WTC11 (cell line): Measurements from ENCODE around the gene SLC44A3. TPM values are rescaled to one million over a fixed set of nuclear protein-coding genes. Genes with fewer than 3 reads are reported as not detected.
A peak's percentile ranks its signal among the peaks of the same experiment; 100 is the strongest.

ENCODE experiments used
- AFF4 ChIP-seq: sonication (generic); formaldehyde crosslinking; IDR thresholded peaks from 2 replicates; pipeline ENCODE4 v1.8.1; 2023; ENCODE audit warnings: mild to moderate bottlenecking, missing genetic modification reagents, borderline replicate concordance
- ARID4B ChIP-seq: sonication (generic); formaldehyde crosslinking; IDR thresholded peaks from 2 replicates; pipeline ENCODE4 v1.8.0; 2023; ENCODE audit warnings: missing genetic modification reagents, mild to moderate bottlenecking, borderline replicate concordance
- FOXK1 ChIP-seq: sonication (generic); formaldehyde crosslinking; IDR thresholded peaks from 2 replicates; pipeline ENCODE4 v1.8.0; 2022; ENCODE audit warnings: mild to moderate bottlenecking, moderate library complexity, missing genetic modification reagents
- NR3C1 ChIP-seq: sonication (generic); formaldehyde crosslinking; conservative IDR thresholded peaks from 2 replicates; pipeline ENCODE4 v1.8.1; 2023; ENCODE audit warnings: low read depth, mild to moderate bottlenecking, missing genetic modification reagents
- PREB ChIP-seq: sonication (generic); formaldehyde crosslinking; IDR thresholded peaks from 2 replicates; pipeline ENCODE4 v1.8.1; 2022; ENCODE audit warnings: mild to moderate bottlenecking, missing genetic modification reagents, moderate library complexity, borderline replicate concordance
- SMAD4 ChIP-seq: sonication (generic); formaldehyde crosslinking; IDR thresholded peaks from 2 replicates; pipeline ENCODE4 v1.8.0; 2022; ENCODE audit warnings: mild to moderate bottlenecking, missing genetic modification reagents
- TCF7 ChIP-seq: sonication (generic); formaldehyde crosslinking; IDR thresholded peaks from 2 replicates; pipeline ENCODE4 v1.8.0; 2022; ENCODE audit warnings: mild to moderate bottlenecking, low read depth, missing genetic modification reagents, moderate library complexity
- ZNF219 ChIP-seq: sonication (generic); formaldehyde crosslinking; IDR thresholded peaks from 2 replicates; pipeline ENCODE4 v1.8.0; 2023; ENCODE audit warnings: missing genetic modification reagents, mild to moderate bottlenecking, borderline replicate concordance
- ZNF263 ChIP-seq: sonication (generic); formaldehyde crosslinking; IDR thresholded peaks from 2 replicates; pipeline ENCODE4 v1.8.1; 2022; ENCODE audit warnings: low read depth, mild to moderate bottlenecking, moderate library complexity, missing genetic modification reagents
- ZNF317 ChIP-seq: sonication (generic); formaldehyde crosslinking; IDR thresholded peaks from 2 replicates; pipeline ENCODE4 v1.8.1; 2023; ENCODE audit warnings: low read depth, mild to moderate bottlenecking, moderate library complexity, missing genetic modification reagents, borderline replicate concordance
- ZNF532 ChIP-seq: fragments of 250-450 bp; sonication (Bioruptor Pico); IDR thresholded peaks from 2 replicates; pipeline ENCODE4 v1.9.0; 2021; ENCODE audit warnings: mild to moderate bottlenecking, borderline replicate concordance
- total RNA-seq: library from RNA; stranded (reverse); gene quantifications from 3 replicates; pipeline ENCODE4 v1.2.3, GENCODE V29; 2021
- TF ChIP-seq, protein P1 (sequence below): sonication (generic); formaldehyde crosslinking; conservative IDR thresholded peaks from 2 replicates; pipeline ENCODE4 v1.8.1; 2023; ENCODE audit warnings: mild to moderate bottlenecking, low read depth, missing genetic modification reagents, moderate library complexity
- TF ChIP-seq, protein P2 (sequence below): sonication (generic); formaldehyde crosslinking; IDR thresholded peaks from 2 replicates; pipeline ENCODE4 v1.8.1; 2023; ENCODE audit warnings: mild to moderate bottlenecking, missing genetic modification reagents

Gene SLC44A3
- total RNA-seq, 1 experiment from 2014 or later: 4.7 TPM

DNA sequence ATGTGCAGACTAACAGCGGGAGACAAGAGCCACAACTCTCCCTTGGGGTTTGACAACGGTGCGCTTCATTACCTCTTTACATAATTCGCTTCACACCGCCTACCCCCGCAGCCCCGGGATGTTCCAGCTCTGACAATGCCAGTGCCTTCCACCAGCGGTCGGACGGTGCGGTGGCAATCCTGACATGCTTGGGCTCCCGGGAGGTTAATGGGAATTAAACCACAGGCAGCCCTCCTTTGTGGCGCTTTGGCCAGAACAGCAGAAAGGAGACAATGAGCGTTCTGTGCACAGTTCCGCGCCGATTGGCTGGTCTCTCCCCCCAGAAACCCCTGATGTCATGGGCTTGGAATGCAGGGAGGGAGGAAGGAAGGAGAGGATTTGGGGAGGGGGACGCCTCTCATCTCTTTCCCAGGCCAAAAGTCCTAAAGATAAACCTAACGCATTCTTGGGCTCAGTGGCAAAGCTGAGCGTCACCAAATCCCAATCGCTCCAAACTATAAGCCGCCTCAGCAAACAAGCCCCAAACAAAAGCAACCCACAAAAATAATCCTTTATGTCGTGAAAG lies 105.5 kb downstream of the SLC44A3 start (continued):
- TF ChIP-seq, protein P1, sequence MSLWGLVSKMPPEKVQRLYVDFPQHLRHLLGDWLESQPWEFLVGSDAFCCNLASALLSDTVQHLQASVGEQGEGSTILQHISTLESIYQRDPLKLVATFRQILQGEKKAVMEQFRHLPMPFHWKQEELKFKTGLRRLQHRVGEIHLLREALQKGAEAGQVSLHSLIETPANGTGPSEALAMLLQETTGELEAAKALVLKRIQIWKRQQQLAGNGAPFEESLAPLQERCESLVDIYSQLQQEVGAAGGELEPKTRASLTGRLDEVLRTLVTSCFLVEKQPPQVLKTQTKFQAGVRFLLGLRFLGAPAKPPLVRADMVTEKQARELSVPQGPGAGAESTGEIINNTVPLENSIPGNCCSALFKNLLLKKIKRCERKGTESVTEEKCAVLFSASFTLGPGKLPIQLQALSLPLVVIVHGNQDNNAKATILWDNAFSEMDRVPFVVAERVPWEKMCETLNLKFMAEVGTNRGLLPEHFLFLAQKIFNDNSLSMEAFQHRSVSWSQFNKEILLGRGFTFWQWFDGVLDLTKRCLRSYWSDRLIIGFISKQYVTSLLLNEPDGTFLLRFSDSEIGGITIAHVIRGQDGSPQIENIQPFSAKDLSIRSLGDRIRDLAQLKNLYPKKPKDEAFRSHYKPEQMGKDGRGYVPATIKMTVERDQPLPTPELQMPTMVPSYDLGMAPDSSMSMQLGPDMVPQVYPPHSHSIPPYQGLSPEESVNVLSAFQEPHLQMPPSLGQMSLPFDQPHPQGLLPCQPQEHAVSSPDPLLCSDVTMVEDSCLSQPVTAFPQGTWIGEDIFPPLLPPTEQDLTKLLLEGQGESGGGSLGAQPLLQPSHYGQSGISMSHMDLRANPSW: no peak
- TF ChIP-seq ZNF263 (CRISPR knock-in tag) (no peak), AFF4 (CRISPR knock-in tag) (no peak; the same call in 1 of the 2 replicates), ZNF317 (CRISPR knock-in tag) (no peak), ZNF532 (CRISPR knock-in tag) (no peak), ZNF219 (CRISPR knock-in tag) (no peak), TCF7 (no peak), ARID4B (CRISPR knock-in tag) (no peak), FOXK1 (CRISPR knock-in tag) (0 out of 2 replicates have a peak, but pooled peaks have one; percentile 53), SMAD4 (CRISPR knock-in tag) (no peak), PREB (no peak), NR3C1 (CRISPR knock-in tag) (peak; percentile 29; the same call in 1 of the 2 replicates)
- TF ChIP-seq, protein P2, sequence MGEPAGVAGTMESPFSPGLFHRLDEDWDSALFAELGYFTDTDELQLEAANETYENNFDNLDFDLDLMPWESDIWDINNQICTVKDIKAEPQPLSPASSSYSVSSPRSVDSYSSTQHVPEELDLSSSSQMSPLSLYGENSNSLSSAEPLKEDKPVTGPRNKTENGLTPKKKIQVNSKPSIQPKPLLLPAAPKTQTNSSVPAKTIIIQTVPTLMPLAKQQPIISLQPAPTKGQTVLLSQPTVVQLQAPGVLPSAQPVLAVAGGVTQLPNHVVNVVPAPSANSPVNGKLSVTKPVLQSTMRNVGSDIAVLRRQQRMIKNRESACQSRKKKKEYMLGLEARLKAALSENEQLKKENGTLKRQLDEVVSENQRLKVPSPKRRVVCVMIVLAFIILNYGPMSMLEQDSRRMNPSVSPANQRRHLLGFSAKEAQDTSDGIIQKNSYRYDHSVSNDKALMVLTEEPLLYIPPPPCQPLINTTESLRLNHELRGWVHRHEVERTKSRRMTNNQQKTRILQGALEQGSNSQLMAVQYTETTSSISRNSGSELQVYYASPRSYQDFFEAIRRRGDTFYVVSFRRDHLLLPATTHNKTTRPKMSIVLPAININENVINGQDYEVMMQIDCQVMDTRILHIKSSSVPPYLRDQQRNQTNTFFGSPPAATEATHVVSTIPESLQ (CRISPR knock-in tag): no peak
